GM12874 (cell line): ENCODE measurements around the gene TDRD9.

Experiments
- TF ChIP-seq, protein P1 (sequence below): IDR thresholded peaks from 2 replicates; pipeline ENCODE4 v1.5.1; 2011; ENCODE audit warnings: low read depth, mild to moderate bottlenecking, control low read depth, low read length, moderate library complexity; ENCODE audit not compliant: insufficient read depth

Gene TDRD9

DNA sequence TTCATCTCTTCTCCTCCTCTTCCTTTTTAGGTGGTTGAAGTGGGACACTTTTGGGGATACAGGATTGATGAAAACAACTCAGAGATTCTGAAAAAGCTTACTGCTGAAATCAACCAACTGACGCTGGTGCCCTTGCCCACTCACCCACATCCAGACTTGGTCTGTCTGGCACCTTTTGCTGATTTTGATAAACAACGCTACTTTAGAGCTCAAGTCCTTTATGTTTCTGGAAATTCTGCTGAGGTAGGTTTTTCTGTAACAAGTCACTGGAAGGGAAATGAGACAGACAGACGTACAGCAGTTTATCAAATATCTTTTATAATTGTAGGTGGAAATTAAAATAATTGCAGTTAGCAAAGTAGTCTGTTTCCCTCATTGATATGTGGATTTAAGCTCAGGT lies 97.3 kb downstream of the TDRD9 start:
- TF ChIP-seq, protein P1, sequence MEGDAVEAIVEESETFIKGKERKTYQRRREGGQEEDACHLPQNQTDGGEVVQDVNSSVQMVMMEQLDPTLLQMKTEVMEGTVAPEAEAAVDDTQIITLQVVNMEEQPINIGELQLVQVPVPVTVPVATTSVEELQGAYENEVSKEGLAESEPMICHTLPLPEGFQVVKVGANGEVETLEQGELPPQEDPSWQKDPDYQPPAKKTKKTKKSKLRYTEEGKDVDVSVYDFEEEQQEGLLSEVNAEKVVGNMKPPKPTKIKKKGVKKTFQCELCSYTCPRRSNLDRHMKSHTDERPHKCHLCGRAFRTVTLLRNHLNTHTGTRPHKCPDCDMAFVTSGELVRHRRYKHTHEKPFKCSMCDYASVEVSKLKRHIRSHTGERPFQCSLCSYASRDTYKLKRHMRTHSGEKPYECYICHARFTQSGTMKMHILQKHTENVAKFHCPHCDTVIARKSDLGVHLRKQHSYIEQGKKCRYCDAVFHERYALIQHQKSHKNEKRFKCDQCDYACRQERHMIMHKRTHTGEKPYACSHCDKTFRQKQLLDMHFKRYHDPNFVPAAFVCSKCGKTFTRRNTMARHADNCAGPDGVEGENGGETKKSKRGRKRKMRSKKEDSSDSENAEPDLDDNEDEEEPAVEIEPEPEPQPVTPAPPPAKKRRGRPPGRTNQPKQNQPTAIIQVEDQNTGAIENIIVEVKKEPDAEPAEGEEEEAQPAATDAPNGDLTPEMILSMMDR: no peak

DNA sequence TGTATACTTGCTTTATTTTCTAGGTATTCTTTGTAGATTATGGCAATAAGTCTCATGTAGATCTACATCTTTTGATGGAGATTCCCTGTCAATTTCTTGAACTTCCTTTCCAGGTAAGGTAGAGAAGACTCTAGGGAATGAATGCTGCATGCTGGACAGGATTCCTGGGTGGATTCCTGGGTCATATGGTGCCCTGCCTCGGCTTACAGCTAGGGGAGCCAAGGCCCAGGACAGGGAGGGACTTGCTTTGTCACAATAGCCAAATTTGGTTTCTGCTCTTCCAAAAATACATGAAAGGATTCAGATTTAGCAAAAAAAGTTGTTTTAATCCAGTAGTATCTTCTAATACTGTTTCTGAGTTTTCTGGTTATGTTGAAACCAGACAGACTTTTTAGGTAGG lies 97.8 kb downstream of the TDRD9 start:
- TF ChIP-seq, protein P1: no peak

DNA sequence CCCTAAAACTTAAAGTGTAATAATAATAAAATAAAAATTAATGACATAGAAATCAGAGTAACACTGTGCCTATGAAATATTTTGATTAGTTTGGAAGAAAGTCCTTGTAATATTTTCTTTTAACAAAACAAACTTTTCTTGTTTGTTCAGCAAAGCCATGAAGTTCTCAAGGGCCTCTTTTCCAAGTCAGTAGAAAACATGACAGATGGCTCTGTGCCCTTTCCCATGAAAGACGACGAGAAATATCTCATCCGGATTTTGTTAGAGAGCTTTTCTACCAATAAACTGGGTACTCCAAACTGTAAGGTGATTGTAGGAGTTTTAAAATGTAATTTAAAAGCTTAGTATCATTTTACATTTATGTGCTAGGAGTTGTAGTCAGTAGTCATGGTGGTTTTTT lies 102.7 kb downstream of the TDRD9 start:
- TF ChIP-seq, protein P1: no peak

DNA sequence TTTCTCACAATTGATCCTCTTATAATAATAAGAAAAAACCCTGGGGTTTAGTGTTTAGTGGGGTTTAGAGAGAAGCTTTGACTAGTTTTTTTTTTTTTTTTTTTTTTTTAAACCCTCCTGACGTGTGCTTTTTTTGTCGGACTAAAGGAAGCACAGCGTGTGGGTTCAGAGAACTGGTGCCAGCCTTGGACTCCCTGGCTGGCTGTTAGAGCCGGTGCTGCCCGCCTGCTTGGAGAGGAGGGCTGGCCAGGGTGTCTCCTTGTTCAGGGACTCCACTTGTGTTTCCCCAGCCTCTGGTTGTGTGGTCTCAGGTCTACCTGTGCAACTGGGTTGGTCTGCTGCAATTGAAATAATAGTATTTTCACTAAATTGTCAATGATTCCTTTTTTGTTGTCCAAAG lies 103.1 kb downstream of the TDRD9 start:
- TF ChIP-seq, protein P1: no peak

DNA sequence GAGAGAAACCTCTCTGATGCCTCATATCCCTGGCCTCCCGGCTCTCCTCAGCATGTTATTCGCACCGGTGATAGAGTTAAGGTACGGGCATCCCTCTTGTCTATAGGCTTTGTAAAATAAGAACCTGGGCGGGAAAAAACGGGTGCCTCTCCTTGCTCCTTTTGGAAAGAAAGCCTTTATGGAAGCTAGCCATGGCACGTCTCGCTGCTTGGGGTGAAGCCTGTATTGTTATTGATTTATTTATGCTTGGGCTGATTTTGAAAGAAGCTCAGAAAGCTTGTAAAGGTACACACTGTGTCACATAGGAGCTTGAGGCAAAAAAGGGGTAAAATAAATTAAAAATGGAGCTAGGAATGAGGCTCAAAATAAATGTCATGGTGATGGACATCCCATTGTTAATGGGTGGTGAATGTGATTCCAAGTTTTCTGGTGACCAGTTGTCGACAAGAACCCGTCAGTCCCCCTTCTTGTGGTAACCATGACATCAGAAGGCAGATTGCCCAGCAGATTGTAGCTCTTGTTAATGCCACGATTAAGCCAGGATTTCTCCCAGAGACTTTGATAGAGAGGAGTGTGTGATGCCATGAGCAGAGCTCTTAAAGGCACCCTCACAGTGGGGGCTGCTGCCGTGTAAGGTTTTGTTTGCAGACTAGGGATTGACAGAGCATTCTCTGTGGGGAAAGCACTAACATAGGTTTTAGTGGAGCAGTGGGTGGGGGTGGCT lies 106.9 kb downstream of the TDRD9 start:
- TF ChIP-seq, protein P1: no peak

DNA sequence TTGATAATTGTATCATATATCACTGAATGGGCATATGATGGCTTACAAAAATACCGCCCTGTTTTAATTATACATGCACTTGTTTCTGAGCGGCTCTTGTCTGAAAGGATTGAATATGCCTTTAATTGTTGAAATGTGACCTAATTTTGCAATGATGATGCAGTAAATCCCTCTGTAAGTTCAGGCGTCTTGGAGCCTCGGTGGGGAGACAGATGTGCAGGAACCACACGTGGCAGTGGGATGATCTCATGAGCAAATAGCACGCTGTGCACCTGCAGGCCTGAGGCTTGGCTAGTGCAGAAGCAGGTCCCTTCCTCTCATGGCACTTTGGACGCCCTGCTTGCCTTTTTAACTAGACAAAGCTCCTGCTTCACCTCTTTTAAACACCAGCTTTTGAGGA lies 108.0 kb downstream of the TDRD9 start:
- TF ChIP-seq, protein P1: no peak

DNA sequence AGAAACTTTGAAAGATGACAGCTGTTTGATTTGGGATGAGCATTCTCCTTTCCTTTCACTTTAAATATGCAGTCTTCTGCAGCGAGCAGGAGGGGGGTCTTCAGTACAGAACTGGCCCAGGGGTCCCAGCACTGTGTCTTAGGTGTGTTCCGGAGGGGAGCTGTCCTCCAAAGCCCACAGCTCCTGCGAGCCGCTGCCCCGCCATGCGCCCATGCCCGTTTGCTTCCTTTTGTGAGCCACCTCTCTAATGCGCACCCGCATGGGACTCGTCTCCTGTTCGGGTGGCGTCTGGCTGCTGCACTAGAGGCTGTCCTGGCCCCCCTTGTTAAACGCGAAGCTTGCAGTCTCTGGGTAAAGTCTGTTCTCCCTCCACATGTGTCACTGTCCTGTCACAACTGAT lies 108.8 kb downstream of the TDRD9 start:
- TF ChIP-seq, protein P1: no peak
